ENCODE data around the gene SHCBP1. TPM values are rescaled to one million over a fixed set of nuclear protein-coding genes. Genes with fewer than 3 reads are reported as not detected.

Gene SHCBP1
- total and polyA plus RNA-seq, 9 of the 15 experiments (the other 6 are each of a cell fraction or from before 2014, with no cell fraction given), result 6.2 to 29.6 (median 19.7) TPM

DNA sequence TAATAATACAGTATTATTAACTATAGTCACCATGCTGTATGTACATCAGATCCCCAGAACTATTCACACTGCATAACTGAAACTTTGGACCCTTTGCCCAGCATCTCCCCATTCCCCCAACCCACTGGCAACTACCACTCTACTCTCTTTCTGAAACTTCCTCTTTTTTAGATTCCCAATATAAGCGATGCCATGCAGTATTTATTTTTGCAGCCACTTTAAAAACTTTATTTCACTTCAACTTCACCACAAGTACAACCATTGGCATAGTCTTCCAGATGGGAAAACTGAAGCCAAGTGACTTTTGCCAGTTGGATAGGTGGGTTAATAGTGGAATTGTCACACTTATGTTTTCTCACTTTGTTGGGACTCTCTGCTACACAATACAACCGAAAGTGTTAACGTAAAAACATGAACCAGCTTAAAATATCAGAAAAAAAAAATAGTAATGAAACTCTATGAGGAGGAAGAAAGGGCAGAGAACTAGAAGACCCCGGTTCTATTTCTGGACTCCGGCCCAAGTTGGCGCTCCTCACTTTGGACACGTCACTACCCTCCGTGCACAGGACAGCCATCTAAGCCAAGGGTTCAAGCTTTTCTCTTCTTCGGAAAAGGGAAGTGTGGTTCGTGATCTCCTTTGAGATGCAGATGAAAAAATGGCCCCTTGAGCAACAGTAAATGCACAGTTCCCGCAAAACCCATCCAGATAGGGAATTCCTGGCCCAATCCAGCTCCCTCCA is 743 bp downstream of the SHCBP1 start:
- Histone ChIP-seq H3K79me2 (ENCODE audit: control insufficient read depth, insufficient read depth, low read length) (peaks cover 31% of the 10 kb centered on the region), H3K4me2 (ENCODE audit: insufficient read depth, low read length) (peak overlapping the region; percentile 80), H3K27me3 (ENCODE audit: control insufficient read depth in 2 of 2, insufficient read depth in 2 of 2, low read length in 2 of 2) (no peaks in the 10 kb centered on the region), H3K4me3 (peak overlapping the region; percentile 61), H3K9me3 (replicated peaks; ENCODE audit: control insufficient read depth, insufficient read depth, low read depth, low read length) (no peaks in the 10 kb centered on the region), H3K9me1 (ENCODE audit: control insufficient read depth, insufficient read depth, low read length) (no peaks in the 10 kb centered on the region), H2AFZ (ENCODE audit: low read depth, low read length) (peak overlapping the region; percentile 94), H3K4me1 (replicated peaks in 1 of 2; ENCODE audit: control insufficient read depth in 2 of 2, insufficient read depth in 2 of 2, low read length in 2 of 2) (peaks cover 3 to 6% of the 10 kb centered on the region in 2 experiments; a peak in 3 of 5 replicates), H3K27ac (ENCODE audit: extremely low read depth, low read depth, low read length) (peak overlapping the region; percentile 76), H3K36me3 (ENCODE audit: control insufficient read depth, insufficient read depth, low read length) (peaks cover 38% of the 10 kb centered on the region), H3K9ac (ENCODE audit: insufficient read depth in 1 of 2, low read depth in 2 of 2, low read length in 2 of 2) (peak overlapping the region; percentile 80 to 99), H4K20me1 (replicated peaks; ENCODE audit: control insufficient read depth, insufficient read depth, low read length) (no peaks in the 10 kb centered on the region)
- DNase-seq (ENCODE audit: extremely low read depth in 1 of 4, low spot score in 3 of 4), result peak; percentile 19 to 55 (median 29)
- ATAC-seq, result peak; percentile 38
- intact Hi-C loops (cut with micrococcal nuclease) (loop anchor here (2.0 kb wide), 1 partner anchor 64 kb away; no protein-coding TSS in a partner anchor), in situ Hi-C loops (cut with MboI) (no loop called here)
- FAIRE-seq, result no peak
- BruUV-seq (replicated peaks), result TSS peak; percentile 54
- CTCF ChIA-PET (ENCODE audit: low intra/inter-chr PET ratio), result no interaction called here
- WGBS (ENCODE audit: insufficient coverage, low coverage, missing lambda C conversion rate), result 0% methylated on average over 11 of the region's 11 CpGs
- POLR2A ChIA-PET, result interaction anchor here (0.5 to 1.4 kb wide), 5 partner anchors 9 to 345 kb away, joined by 3 to 8 read pairs (median 3); partner anchors contain the start of gene GPT2
- TF ChIP-seq, protein P1, sequence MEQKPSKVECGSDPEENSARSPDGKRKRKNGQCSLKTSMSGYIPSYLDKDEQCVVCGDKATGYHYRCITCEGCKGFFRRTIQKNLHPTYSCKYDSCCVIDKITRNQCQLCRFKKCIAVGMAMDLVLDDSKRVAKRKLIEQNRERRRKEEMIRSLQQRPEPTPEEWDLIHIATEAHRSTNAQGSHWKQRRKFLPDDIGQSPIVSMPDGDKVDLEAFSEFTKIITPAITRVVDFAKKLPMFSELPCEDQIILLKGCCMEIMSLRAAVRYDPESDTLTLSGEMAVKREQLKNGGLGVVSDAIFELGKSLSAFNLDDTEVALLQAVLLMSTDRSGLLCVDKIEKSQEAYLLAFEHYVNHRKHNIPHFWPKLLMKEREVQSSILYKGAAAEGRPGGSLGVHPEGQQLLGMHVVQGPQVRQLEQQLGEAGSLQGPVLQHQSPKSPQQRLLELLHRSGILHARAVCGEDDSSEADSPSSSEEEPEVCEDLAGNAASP (IDR thresholded peaks at IDR 0.05), result no peak
- TF ChIP-seq BRF1 (IDR thresholded peaks at IDR 0.05; ENCODE audit: borderline replicate concordance, extremely low read depth, insufficient read length) (no peak), CEBPB (tag; IDR thresholded peaks at IDR 0.05) (no peak), CHD1 (IDR thresholded peaks at IDR 0.05; ENCODE audit: low read length) (peak; percentile 85), YY1 (IDR thresholded peaks at IDR 0.05; ENCODE audit: borderline replicate concordance in 1 of 3, control insufficient read depth in 1 of 3, extremely low read depth in 1 of 3, insufficient read depth in 3 of 3, insufficient read length in 1 of 3, insufficient replicate concordance in 2 of 3, low read depth in 1 of 3, low read length in 2 of 3) (peak in 1 of 3 experiments; percentile 17), CREM (IDR thresholded peaks at IDR 0.05; ENCODE audit: low read depth) (peak; percentile 51; the same call in 1 of the 2 replicates), ARHGAP35 (IDR thresholded peaks at IDR 0.05; ENCODE audit: partially characterized antibody) (no peak), NCOA1 (IDR thresholded peaks at IDR 0.05; ENCODE audit: low read depth) (no peak), SMARCA5 (IDR thresholded peaks at IDR 0.05) (no peak)
- TF ChIP-seq, protein P2, sequence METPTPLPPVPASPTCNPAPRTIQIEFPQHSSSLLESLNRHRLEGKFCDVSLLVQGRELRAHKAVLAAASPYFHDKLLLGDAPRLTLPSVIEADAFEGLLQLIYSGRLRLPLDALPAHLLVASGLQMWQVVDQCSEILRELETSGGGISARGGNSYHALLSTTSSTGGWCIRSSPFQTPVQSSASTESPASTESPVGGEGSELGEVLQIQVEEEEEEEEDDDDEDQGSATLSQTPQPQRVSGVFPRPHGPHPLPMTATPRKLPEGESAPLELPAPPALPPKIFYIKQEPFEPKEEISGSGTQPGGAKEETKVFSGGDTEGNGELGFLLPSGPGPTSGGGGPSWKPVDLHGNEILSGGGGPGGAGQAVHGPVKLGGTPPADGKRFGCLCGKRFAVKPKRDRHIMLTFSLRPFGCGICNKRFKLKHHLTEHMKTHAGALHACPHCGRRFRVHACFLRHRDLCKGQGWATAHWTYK (CRISPR knock-in tag; IDR thresholded peaks at IDR 0.05), result no peak
- TF ChIP-seq, protein P3, sequence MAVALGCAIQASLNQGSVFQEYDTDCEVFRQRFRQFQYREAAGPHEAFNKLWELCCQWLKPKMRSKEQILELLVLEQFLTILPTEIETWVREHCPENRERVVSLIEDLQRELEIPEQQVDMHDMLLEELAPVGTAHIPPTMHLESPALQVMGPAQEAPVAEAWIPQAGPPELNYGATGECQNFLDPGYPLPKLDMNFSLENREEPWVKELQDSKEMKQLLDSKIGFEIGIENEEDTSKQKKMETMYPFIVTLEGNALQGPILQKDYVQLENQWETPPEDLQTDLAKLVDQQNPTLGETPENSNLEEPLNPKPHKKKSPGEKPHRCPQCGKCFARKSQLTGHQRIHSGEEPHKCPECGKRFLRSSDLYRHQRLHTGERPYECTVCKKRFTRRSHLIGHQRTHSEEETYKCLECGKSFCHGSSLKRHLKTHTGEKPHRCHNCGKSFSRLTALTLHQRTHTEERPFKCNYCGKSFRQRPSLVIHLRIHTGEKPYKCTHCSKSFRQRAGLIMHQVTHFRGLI (CRISPR knock-in tag; IDR thresholded peaks at IDR 0.05), result no peak
- TF ChIP-seq, protein P4, sequence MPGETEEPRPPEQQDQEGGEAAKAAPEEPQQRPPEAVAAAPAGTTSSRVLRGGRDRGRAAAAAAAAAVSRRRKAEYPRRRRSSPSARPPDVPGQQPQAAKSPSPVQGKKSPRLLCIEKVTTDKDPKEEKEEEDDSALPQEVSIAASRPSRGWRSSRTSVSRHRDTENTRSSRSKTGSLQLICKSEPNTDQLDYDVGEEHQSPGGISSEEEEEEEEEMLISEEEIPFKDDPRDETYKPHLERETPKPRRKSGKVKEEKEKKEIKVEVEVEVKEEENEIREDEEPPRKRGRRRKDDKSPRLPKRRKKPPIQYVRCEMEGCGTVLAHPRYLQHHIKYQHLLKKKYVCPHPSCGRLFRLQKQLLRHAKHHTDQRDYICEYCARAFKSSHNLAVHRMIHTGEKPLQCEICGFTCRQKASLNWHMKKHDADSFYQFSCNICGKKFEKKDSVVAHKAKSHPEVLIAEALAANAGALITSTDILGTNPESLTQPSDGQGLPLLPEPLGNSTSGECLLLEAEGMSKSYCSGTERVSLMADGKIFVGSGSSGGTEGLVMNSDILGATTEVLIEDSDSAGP (CRISPR knock-in tag; IDR thresholded peaks at IDR 0.05), result no peak

Measured in K562 (cell line).